HG02885 (cell line): ENCODE measurements around the gene PTPN4.
A peak's percentile ranks its signal among the peaks of the same experiment; 100 is the strongest.
"Not testable (repeated sequence)": the region's sequence is repeated elsewhere in the genome, so short reads cannot be mapped to it uniquely, and the experiment has no call there.

ENCODE experiments used
- ATAC-seq: cut with Tn5 transposase; IDR thresholded peaks from one replicate; pipeline ENCODE4 v1.9.1; 2021; ENCODE audit warnings: mild to moderate bottlenecking; ENCODE audit not compliant: unreplicated experiment, poor library complexity

PTPN4 gene

DNA sequence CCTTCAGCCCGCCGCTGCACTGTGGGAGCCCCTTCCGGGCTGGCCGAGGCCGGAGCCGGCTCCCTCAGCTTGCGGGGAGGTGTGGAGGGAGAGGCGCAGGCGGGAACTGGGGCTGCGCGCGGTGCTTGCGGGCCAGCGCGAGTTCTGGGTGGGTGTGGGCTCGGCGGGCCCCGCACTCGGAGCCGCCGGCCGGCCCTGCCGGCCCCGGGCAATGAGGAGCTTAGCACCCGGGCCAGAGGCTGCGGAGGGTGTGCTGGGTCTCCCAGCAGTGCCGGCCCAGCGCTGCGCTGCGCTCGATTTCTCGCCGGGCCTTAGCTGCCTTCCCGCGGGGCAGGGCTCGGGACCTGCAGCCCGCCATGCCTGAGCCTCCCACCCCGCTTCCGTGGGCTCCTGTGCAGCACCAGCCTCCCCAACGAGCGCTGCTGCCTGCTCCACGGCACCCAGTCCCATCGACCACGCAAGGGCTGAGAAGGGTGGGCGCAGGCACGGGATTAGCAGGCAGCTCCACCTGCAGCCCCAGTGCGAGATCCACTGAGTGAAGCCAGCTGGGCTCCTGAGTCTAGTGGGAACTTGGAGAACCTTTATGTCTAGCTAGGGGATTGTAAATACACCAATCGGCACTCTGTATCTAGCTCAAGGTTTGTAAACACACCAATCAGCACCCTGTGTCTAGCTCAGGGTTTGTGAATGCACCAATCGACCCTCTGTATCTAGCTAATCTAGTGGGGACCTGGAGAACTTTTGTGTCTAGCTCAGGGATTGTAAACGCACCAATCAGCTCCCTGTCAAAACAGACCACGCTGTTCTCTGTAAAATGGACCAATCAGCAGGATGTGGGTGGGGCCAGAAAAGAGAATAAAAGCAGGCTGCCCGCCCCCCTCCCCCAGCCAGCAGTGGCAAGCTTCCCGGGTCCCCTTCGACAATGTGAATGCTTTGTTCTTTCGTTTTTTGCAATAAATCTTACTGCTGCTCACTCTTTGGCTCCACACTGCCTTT lies 237.5 kb downstream of the PTPN4 start:
- not testable (repeated sequence) for ATAC-seq

- ATAC-seq, result no peak
Measured at GRCh38 chr2:120001471-120001870, 241.7 kb downstream of the PTPN4 start.

DNA sequence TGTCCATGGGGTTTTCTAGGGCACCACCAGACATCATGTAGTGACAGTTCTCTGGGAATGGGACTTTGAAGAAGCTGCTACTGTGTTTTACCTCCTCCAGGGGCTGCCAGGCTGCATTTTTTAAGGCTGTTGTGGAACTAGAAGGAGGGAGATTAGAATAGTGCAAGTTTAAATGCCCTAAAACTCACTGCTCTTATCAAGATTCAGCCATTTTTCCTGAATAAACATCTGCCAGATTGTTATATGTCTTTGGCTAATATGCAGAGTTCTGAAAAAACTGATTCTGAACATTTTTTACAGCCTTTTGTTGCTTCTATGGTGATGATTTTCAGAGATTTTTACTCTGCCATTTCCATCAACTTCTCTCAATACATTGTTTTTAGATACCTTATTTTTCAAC lies 244.5 kb downstream of the PTPN4 start:
- no peak for ATAC-seq

- peak; percentile 87 for ATAC-seq
Measured at GRCh38 chr2:120005834-120006521, 246.3 kb downstream of the PTPN4 start.

GRCh38 chr2:120007851-120008250 lies 248.1 kb downstream of the PTPN4 start:
- ATAC-seq, result no peak

DNA sequence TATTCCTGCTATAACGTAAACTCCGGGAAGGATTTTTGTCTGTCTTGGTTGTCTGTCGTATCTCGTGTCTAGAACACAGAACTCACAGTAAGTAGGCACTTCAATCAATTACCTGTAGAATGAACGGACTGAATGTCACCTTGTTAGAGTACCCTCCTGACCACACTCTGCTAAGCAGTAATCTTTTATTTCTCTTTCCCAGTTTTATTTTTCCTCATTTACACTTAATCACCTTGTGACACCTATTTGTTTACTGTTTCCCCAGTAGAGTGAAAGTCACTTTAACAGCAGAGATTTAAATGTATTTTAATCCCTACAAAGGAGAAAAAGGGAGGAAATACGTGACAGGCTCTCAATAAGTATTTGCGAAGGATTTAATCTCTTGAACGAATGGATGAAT lies 252.6 kb downstream of the PTPN4 start:
- no peak for ATAC-seq

GRCh38 chr2:120012771-120013596 lies 253.3 kb downstream of the PTPN4 start, which contains the start of gene EPB41L5:
EPB41L5 (plus strand) TSS chr2:120013077; CDS start chr2:120019085, 6,008 bp downstream.
- peak; percentile 95 for ATAC-seq

GRCh38 chr2:120013597-120014223 lies 254.0 kb downstream of the PTPN4 start:
- no peak for ATAC-seq

GRCh38 chr2:120014226-120014980 lies 254.7 kb downstream of the PTPN4 start:
- no peak for ATAC-seq

GRCh38 chr2:120016800-120017199 lies 257.1 kb downstream of the PTPN4 start:
- no peak for ATAC-seq

DNA sequence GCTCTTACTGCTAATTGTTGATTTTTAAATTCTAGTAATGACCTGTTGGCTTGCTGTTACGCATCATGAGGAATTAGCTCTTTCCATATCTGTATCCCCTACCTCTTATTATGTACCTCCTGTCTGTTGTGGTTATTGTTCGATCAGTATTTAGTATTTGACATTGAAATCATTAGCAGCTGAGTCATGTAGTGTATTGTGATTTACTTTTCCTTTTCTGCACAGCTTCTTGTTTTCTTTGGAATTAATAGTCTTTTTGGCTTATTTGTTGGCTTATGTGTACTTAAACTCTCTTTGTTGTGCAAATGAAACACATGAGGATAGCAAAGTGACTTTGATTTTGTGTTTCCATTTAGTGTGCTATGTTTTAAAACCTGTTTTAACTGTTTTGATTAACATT lies 257.5 kb downstream of the PTPN4 start:
- no peak for ATAC-seq

- no peak for ATAC-seq
Measured at GRCh38 chr2:120018549-120018948, 258.8 kb downstream of the PTPN4 start.

GRCh38 chr2:120020554-120020953 lies 260.8 kb downstream of the PTPN4 start:
- ATAC-seq, result no peak

DNA sequence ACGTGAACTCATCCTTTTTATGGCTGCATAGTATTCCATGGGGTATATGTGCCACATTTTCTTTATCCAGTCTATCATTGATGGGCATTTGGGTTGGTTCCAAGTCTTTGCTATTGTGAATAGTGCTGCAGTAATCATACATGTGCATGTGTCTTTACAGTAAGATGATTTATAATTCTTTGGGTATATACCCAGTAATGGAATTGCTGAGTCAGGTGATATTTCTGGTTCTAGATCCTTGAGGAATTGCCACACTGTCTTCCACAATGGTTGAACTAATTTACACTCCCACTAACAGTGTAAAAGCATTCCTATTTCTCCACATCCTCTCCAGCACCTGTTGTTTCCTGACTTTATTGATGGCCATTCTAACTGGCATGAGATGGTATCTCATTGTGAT lies 262.8 kb downstream of the PTPN4 start:
- not testable (repeated sequence) for ATAC-seq

GRCh38 chr2:120026890-120027289 lies 267.2 kb downstream of the PTPN4 start:
- ATAC-seq, result no peak

- ATAC-seq, result no peak
Measured at GRCh38 chr2:120028795-120029194, 269.1 kb downstream of the PTPN4 start.

DNA sequence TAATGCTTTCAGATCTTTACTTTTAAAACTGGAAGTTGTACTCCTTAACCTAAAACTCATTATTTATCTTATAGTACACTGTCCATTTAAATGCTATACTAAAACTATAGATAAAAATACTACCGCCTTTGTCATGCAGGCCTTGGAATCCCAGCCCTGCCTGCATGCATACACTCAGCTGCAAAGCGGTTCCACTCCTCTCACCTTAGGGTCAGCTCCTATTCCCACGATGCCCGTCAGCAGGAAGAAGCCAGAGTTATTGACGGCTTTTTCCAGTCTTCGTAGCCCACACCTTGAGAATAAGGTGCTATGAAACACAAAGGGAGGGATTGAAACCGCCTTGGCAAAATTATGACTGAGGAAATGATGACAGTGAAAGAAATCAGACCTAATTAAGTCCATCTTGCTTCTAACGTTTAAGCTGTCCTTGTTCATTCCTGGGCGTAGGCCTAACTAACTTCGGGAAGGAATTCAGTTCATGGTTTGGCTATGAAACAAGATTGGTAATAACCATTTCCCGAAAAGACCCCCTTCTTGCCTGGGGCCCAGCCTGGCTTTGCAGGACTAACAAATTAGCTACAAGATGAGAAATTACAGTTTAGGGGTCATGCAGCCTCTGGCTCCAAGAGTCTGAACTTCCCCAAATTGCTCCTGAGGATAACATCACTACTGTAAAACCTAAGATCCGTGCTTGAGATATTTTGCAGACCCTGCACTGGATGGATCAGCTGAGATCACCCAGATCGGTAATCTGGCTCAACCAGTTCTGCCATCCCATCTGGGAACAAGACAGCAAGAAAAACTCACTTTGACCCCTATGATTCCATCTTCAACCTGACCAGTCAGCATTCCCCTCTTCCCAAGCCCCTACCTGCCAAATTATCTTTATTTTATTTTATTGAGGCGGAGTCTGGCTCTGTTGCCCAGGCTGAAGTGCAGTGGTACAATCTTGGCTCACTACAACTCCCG lies 270.2 kb downstream of the PTPN4 start:
- no peak for ATAC-seq

GRCh38 chr2:120032297-120032696 lies 272.6 kb downstream of the PTPN4 start:
- no peak for ATAC-seq
